Smooth muscle cell of the brain vasculature (primary cell): ENCODE measurements around the gene OTOR.

Experiments used
- DNase-seq: peaks from one replicate; pipeline ENCODE4 v3.0.0-alpha.2; 2012; ENCODE audit warnings: low read depth, low spot score

The OTOR gene

DNA sequence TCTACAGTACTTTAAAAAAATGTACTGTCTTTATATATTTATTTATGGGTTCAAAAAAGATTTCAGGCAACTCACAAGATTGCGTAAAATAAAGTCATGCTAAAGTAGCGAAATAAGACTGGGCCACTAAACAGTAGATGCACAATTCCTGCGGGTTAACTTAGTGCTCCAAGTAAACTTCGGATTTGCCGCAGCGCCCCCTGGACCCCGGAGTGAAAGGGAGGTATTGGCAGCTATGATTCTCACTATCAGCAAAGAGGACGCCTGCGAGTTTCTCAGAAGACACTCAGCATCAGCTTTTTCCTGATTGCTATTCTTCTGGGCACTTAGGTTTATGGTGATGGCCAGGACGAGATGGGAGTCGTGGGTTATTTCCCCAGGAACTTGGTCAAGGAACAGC, 1.4 kb downstream of the OTOR start:
- no peak for DNase-seq

DNA sequence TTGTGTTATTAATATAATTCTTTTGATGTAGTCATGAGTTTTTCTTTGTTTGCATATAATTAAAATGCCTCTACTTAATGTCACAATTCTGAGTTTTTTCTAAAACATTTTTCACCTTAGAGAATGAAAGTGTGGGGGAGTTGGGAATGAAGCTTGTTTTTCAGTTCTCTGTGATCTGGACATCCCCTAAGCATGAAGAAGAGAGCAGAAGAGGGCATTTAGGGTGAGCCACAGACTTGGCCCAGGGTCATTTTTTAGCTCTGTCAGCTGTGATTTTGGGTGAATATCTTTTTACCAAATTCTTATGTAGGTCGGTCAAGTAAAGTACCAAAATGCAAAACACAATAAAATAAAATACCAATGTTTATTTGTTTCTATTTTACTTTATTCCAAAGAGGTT, 3.9 kb downstream of the OTOR start:
- DNase-seq = no peak

DNA sequence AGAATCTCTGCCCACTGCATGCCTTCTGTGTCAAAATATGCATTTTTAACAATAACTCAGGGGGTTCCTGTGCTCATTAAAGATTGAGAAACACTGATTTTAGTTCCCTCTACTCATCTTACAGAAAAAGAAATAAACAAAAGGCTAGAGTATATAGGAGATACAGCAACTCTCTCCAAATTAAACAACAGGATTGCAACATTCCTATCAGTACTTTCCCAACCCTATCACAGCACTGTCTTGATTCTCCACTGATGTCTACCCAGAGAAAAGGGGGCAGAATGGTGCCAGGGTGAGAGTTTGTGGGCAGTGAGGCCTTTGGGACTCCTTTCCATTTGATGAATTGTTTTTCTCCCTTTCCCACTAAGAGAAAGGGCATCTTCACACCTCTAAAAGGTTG, 4.7 kb downstream of the OTOR start:
- no peak for DNase-seq

DNA sequence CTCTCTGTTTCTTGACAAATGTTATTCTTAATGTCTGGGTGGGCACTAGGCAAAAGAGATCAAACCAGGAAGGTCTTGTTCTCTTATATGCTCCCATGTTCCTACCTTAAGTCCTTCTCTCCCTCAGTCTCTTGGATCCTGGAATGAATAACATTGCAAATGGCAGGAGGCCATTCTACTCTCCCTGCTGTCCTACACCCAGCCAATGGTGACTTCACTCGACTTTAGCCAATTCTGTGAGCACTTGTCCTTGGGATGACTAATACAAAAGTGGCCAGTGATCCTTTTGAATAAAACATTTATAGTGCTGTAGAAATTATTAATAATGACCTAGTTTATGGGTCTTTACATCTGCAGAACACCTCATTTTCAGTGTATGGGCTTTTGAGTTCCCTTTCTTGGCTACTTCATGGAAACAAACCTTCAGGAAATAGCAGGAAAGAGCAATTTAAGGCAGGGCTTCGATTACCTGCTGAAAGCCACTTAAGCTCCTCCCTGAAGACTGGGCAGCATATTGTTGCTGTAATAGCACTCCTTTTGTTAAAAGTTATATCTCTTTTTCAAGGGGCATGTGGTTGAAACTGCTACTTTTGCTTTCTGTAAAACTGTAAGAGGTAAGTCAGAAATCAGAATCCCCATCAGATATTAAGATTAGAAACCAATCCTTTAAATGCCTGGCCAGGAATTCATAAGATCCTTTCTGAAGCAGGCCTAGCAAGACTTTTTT, 10.5 kb downstream of the OTOR start:
- DNase-seq = no peak

DNA sequence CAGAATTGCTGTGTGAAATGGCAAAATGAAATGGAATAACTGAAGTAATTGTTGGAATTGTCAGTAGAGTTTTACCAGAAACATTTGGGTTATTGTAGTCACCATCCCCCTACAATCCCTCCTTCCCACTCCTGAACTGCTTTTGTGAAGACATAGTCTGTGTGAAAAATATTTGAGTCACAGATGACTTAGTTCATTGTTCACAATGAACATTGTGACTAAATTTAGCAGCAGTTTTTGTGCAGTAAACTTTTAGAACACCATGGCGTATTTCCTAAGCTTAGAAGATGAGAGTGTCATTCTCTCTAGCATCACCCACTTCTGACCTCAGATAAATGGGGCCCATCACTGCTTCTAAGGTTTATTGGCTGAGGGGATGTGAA, 11.0 kb downstream of the OTOR start:
- no peak for DNase-seq

DNA sequence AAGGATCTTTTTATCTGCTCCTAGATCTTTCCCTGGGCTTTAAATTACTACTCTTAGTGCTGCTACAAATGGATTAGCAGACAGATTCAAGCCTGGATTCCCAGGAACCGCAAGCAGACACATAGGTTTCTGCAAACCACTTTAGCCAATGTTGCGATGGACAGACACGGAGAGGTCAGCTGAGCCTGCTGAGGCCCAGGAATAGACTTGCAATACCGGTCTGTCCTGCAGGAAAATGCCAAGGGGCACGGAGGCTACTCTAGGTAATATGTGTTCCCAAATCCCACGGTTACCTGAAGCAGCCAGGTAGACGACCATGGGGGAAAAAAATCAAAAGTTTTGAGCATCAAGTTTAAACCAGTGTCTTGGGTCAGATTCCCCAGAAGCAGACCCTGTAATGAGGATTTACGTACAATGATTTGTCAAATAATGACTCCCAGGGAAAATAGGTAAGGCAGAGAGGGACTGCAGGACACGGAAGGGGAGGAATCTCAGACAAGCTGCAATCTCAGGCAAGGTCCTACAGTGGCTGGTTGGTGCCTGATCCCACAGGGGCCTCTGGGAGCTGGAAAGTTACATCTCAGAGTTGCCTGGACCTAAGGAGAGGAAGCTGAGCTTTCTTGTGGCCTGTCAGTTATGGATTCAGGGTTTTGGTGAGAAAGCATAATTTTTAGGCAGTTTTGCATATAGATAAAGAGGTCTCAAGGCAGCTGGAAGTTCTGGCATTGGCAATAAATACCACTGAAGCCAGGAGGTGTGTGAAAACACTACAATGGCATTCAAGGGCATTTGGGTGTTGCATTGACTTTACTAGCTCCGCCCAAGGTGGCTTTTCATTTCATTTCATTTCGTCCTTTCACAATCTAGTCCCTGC, 12.5 kb downstream of the OTOR start:
- no peak for DNase-seq

DNA sequence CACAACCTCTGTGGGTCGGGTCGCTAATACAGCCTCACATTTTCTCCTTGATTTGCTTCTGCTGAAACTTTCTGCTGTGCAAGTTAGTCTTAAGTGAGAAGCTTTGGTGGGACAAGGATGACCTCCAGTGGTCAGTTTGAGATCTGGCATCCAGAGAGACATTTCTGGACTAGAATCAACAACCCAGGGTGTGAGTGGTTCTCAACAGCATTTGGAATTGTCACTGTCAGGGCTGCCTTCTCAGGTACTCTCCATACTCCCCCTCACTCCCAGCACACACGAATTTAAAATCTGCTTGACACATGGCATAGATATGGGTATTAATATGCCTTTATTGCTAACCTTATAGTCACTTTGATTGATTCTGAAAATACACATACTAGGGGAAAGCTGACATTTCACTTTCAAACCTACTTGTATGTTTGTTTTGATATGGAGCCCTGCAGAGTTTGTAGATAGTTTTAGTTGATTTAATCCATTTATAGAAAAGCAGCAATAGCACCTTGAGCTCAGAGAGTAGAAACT, 13.2 kb downstream of the OTOR start:
- DNase-seq = peak; percentile 54

DNA sequence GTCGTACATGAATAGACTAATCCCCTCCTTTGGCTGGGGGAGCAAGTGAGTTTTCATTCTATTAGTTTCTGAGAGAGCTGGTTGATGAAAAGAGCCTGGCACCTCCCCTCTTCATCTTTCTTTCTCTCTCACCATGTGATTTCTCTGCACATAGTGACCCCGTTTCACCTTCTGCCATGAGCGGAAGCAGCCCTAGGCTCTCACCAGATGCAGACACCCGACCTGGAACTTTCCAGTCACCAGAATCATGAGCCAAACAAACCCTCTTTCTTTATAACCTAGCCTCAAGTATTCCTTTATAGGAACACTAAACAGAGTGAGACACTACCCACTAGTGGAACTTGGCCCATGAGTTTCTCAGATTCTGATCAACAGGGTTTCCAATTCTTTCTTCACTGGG, 16.4 kb downstream of the OTOR start:
- DNase-seq = no peak

DNA sequence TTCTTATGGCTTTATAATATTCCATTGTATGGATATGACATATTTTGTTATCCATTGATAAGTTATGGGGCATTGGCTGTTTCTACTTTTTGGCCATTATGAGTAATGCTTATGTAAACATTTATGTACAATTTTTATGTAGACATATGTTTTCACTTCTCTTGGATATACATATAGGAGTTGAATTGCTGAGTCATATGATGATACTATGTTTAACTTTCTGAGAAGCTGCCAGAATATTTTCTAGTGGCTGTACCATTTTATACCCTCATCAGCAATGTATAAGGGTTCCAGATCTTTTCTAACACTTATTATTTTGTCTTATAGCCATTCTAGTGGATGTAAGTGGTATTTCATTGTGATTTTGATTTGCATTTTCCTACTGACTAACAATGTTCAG, 23.1 kb downstream of the OTOR start:
- DNase-seq = no peak

DNA sequence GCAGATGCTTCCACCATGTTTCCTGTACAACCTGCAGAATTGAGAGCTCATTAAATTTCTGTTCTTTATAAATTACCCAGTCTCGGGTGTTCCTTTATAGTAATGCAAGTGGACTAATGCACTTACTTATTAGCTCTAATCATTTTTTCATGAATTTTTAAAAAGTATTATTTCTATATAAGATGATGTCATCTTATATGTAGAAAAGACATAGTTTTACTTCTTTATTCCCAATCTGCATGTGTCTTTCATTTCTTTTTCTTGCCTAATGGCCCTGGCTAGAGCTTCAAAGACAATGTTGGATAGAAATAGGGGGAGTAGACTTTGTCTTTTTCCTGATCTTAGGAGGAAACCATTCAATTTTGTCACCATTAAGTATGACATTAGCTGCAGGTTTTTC, 27.8 kb downstream of the OTOR start:
- DNase-seq = no peak

DNA sequence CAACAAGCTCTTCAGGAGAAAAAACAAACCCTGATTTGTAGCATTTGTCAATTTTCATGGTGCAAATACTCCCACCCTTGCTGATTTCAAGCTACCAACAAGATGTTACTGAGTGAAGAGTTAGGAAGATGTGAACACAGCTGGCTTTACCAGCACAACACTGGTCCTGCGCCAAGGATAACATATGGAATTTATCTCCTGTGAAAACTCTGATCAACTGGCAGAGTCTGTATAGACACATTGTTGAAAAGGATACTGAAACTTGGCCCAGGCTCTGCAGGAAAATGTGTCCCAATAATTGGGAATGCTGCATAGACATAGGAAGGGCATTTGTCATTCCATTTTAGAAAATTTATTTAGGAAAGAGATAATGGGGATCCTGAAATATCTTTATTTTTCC, 29.0 kb downstream of the OTOR start:
- no peak for DNase-seq

DNA sequence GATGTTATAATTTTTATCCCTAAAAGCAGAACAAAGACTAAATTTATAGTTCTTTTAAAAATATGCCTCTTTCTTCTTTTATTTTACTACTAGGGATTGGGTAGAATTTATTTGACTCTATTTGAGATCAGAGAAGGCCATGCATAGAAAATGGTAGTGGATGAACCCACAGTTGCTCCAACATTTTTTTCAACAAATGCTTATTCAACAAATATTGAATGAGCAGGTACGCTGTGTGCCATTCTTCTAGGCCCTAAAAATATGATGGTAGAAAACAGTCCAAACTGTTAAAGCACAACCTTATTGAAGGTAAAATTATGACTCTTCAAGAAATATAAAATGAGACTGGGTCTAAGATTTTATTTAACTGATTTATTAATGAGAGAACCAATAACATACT, 30.0 kb downstream of the OTOR start:
- no peak for DNase-seq

DNA sequence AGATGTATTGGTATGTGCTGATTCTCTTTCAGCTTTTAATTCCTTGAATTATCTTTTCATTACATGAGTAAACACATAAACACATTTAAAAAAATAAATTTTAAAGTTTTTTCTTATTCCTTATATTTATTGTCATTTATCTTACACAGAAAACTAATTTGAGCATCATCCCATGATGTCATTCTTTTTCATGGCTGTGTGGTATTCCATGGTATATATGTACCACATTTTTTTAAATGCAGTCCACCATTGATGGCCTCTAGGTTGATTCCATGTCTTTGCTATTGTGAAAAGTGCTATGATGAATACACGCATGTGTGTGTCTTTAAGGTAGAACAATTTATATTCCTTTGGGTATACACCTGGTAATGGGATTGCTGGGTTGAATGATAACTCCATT, 33.3 kb downstream of the OTOR start:
- no peak for DNase-seq

DNA sequence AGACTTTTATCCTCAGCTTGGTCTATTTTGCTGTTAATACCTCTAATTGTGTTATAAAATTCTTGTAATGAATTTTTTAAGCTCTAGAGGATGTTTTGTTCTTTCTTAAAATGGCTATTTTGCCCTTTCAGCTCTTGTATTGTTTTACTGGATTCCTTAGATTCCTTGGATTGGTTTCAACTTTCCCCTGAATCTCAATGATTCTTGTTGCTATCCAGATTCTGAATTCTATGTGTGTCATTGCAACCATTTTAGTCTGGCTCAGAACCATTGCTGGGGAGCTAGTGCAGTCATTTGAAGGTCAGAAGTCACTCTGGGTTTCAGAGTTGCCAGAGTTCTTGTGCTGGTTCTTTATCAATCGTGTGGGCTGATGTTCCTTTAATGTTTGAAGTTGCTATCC, 37.1 kb downstream of the OTOR start:
- no peak for DNase-seq
